ENCODE measurements around the gene FGFBP1.

FGFBP1 gene

GRCh38 chr4:15938640-15939039 lies at the start of gene FGFBP1:
Gene FGFBP1 (minus strand): TSS chr4:15938740. CDS start chr4:15936632, 2,108 bp downstream.
- DNase-seq (ENCODE audit: low spot score), result no peak

GRCh38 chr4:15988222-15988621 lies 49.7 kb upstream of the FGFBP1 start:
- DNase-seq (ENCODE audit: low spot score), result no peak

DNA sequence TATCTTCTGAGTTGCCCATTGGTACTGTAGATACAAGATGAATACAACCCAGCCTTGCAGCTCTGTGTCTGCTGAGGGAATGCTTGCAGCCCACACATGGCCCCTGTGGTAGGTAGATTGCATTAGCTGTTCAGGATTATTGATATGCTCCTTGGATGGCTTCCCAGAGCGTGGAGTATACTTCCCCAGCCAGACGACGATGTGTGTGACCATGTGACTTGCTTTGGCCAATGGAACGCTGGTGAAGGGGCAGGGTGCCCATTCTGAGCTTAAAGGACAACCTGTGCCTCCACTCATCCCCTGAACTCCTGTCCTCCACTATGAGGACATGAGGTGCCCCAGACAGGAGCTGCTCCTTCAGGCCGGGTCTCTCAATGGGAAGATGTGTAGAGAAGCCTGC lies 48.4 kb upstream of the FGFBP1 start:
- no peak for DNase-seq (ENCODE audit: low spot score)

- DNase-seq (ENCODE audit: low spot score), result no peak
Measured at GRCh38 chr4:15983610-15984009, 45.1 kb upstream of the FGFBP1 start.

GRCh38 chr4:15982842-15983524 lies 44.4 kb upstream of the FGFBP1 start:
- DNase-seq (ENCODE audit: low spot score), result peak; percentile 29

- no peak for DNase-seq (ENCODE audit: low spot score)
Measured at GRCh38 chr4:15976456-15977447, 38.2 kb upstream of the FGFBP1 start.

- DNase-seq (ENCODE audit: low spot score), result no peak
Measured at GRCh38 chr4:15971068-15971801, 32.7 kb upstream of the FGFBP1 start.

- no peak for DNase-seq (ENCODE audit: low spot score)
Measured at GRCh38 chr4:15968551-15969300, 30.2 kb upstream of the FGFBP1 start.

DNA sequence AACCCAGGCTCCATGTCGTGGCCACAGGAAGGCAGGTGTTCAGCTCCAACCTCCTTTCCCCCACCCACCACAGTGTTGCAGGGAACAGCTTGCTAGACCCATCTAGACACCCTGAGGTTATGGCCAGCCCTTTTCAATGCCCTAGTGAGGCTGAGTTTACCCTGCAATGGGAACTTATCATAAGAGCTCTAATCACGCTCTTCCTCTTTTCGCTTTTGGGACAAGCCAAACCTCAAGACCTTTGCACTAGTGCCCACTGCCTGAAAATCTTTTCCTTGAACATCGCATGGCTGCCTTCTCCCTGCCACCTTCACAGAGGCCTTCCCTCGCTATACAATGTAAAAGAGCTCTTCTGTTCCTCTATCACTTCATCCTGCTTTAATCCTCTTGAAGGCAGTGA lies 26.8 kb upstream of the FGFBP1 start:
- no peak for DNase-seq (ENCODE audit: low spot score)

DNA sequence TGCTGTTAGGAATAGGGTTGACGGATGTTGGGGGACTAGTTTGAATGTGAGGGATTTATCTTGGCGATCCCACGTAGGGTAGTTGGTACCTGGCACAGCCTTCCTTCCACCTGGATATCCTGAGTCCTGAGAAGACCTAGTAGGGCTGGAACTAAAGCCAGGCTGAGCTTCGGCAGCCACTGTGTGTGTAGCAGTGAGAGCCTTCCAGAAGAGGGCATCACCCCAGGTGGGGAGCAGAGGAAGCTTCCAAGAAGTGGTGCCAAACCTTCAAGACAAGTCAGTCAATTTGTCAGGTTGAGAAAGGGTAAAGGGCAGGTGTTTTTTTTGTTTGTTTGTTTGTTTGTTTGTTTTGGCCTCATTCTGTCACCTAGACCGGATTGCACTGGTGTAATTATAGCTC lies 25.6 kb upstream of the FGFBP1 start:
- DNase-seq (ENCODE audit: low spot score), result no peak

DNA sequence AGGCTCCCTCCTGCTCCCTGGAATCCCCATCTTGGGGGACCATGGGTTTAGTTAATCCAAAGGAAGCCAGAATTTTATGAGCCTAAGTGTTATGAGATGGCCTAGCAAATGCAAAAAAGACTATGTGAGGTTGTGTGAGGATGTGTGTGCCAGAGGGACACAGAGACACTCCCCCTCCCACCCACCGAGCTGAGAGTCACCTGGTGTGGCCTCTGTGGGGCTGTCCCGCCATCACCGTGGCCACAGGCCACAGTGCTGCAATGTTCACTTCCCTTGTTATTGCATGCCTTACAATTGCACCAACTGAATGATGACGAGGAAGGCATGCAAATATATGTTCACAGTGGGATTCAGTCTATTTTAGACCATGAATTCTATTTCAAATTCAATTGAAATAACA lies 25.0 kb upstream of the FGFBP1 start:
- DNase-seq (ENCODE audit: low spot score), result no peak

GRCh38 chr4:15963001-15963451 lies 24.5 kb upstream of the FGFBP1 start, which contains the start of gene FGFBP2:
Gene FGFBP2 (minus strand): TSS chr4:15963175. CDS start chr4:15963129, 46 bp downstream.
- peak; percentile 70 for DNase-seq (ENCODE audit: low spot score)

DNA sequence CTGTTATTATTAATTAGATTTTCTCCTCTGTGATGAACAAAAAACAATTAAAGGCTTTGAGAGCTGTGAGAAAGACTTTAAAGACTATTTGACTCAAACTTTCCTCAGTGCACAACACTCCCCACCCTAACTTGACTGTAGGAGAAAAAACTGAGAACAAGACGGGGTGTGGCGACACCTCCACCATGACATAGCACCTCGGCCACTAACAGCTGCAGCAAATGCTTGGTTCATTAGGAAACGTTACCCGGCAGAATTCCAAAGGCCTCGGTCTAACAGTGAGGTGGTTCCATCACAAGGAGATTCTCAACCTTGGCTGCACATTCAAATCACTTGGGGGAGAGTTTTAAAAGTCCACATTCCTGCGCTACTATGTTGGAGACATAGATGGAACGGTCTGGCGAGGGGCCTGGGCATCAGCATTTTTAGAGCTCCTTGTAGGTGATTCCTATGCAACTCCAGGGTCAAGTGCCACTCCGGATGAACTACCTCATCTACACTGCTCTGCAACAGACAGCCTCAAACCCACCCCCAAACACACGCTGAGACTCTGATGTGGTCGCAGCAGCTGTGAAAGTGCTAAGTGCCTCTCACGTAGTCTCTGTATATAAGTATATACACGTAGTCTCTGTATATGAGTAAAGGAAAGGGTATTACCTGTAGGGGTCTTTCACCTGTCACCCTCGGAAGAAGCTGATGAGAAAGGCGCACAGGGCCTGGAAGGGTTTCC lies 23.4 kb upstream of the FGFBP1 start:
- no peak for DNase-seq (ENCODE audit: low spot score)

- no peak for DNase-seq (ENCODE audit: low spot score)
Measured at GRCh38 chr4:15958562-15958961, 20.0 kb upstream of the FGFBP1 start.

- DNase-seq (ENCODE audit: low spot score), result peak; percentile 83
Measured at GRCh38 chr4:15956179-15956850, 17.8 kb upstream of the FGFBP1 start.

DNA sequence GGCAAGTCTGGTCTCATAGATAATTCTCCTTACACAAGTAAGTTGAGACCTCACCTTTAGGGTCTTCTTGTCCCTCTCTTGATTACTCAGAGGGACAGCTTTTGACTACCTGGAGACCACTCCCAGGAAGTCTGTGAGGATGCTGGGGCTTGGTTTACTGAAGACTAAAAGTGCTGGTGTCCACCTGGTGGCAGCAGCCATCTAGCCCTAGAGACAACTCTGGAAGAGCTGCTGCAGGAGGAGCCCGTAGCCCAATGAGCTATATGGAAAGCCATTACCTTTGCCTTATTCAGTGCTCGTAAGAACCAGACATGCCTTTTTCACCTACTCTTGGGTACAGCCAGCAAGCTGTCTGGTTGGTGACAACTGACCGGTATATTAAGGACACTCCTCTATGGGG lies 17.1 kb upstream of the FGFBP1 start:
- peak; percentile 16 for DNase-seq (ENCODE audit: low spot score)

GRCh38 chr4:15953625-15954024 lies 15.1 kb upstream of the FGFBP1 start:
- DNase-seq (ENCODE audit: low spot score), result no peak

DNA sequence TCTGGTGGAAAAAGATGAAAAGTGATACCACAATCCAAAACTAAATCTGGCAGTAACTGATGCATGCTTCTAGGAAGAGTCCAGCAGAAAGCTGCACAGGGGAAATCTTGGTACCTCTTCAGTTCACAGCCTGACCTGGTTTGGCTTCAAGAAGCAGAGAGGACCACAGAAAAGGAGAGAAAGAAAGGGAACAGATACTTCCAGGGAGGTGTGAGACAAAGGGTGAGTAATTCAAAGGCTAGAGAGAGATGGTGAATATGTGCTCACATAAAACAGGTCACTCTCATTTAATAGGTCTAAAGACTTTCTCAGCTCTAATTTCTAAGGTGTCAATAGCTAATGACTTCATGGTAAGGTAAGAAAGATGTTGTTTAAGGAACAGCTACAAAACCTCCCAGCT lies 13.2 kb upstream of the FGFBP1 start:
- no peak for DNase-seq (ENCODE audit: low spot score)

GRCh38 chr4:15948826-15949225 lies 10.3 kb upstream of the FGFBP1 start:
- no peak for DNase-seq (ENCODE audit: low spot score)

- DNase-seq (ENCODE audit: low spot score), result no peak
Measured at GRCh38 chr4:15947684-15948083, 9.1 kb upstream of the FGFBP1 start.

All from GM03348 (cell line).